ENCODE measurements around the gene UQCC3. TPM values are rescaled to one million over a fixed set of nuclear protein-coding genes. Genes with fewer than 3 reads are reported as not detected.
A peak's percentile ranks its signal among the peaks of the same experiment; 100 is the strongest.

The UQCC3 gene
- total and polyA plus RNA-seq, 2 of the 13 experiments (the other 11 are each of a cell fraction or from before 2014, with no cell fraction given): 7.7 to 16.0 TPM

GRCh38 chr11:62622476-62623089, 48.9 kb upstream of the UQCC3 start:
- Histone ChIP-seq H3K36me3 (replicated peaks in 1 of 2; ENCODE audit: control insufficient read depth in 1 of 2, insufficient read depth in 2 of 2, low read length in 2 of 2) (peaks cover 14 to 26% of the 10 kb centered on the region in 2 experiments), H3K9ac (ENCODE audit: insufficient read depth, low read depth, low read length) (peak overlapping the region; percentile 44), H3K79me2 (ENCODE audit: insufficient read depth, low read length) (peaks cover 4% of the 10 kb centered on the region), H3K27ac (ENCODE audit: extremely low read length, insufficient read depth, low read length) (peak overlapping the region; percentile 64), H3K9me3 (ENCODE audit: low read length) (no peaks in the 10 kb centered on the region), H4K20me1 (ENCODE audit: insufficient read depth, low read length) (no peaks in the 10 kb centered on the region), H3K27me3 (ENCODE audit: control insufficient read depth in 1 of 2, insufficient read depth in 2 of 2, low read length in 2 of 2) (no peaks in the 10 kb centered on the region; a peak in 1 of 5 replicates), H3K4me2 (ENCODE audit: low read depth, low read length) (peak overlapping the region; percentile 93), H3K4me1 (ENCODE audit: insufficient read depth, low read length) (peaks cover 21% of the 10 kb centered on the region), H3K4me3 (replicated peaks in 1 of 3; ENCODE audit: insufficient read depth in 1 of 3, low read depth in 2 of 3, low read length in 3 of 3) (0 out of 6 replicates have a peak overlapping the region, but pooled peaks of 2 of the 3 experiments have one; percentile 29 to 90), H2AFZ (ENCODE audit: low read length) (no peak overlapping the region)
- intact Hi-C loops (cut with micrococcal nuclease; ENCODE audit: unreplicated experiment): no loop called here
- no peak for FAIRE-seq
- in situ Hi-C loops (cut with HindIII; ENCODE audit: extremely low pct_ligation_motif_present, low pct_unique_long_range_greater_than_20kb): no loop called here
- no TSS peak for BruUV-seq (replicated peaks)
- CTCF ChIA-PET (ENCODE audit: low intra/inter-chr PET ratio, low total read pairs): interaction anchor here (0.7 to 1.9 kb wide), 2 partner anchors 10 to 106 kb away, joined by 4 to 6 read pairs; partner anchors contain the start of genes EML3 and ROM1
- no peak for ATAC-seq
- no peak for DNase-seq (ENCODE audit: low spot score)
- peak; percentile 9; the same call in 1 of the 2 replicates for TF ChIP-seq ARID2 (CRISPR knock-in tag; IDR thresholded peaks at IDR 0.05; ENCODE audit: borderline replicate concordance)
- 0 out of 2 replicates have a peak, but pooled peaks have one; percentile 18 for TF ChIP-seq ZNF878 (CRISPR knock-in tag; IDR thresholded peaks at IDR 0.05)
- no peak for TF ChIP-seq DNMT1 (CRISPR knock-in tag; IDR thresholded peaks at IDR 0.05)
- TF ChIP-seq ZNF232 (CRISPR knock-in tag; IDR thresholded peaks at IDR 0.05; ENCODE audit: borderline replicate concordance): no peak
- TF ChIP-seq, protein P1, sequence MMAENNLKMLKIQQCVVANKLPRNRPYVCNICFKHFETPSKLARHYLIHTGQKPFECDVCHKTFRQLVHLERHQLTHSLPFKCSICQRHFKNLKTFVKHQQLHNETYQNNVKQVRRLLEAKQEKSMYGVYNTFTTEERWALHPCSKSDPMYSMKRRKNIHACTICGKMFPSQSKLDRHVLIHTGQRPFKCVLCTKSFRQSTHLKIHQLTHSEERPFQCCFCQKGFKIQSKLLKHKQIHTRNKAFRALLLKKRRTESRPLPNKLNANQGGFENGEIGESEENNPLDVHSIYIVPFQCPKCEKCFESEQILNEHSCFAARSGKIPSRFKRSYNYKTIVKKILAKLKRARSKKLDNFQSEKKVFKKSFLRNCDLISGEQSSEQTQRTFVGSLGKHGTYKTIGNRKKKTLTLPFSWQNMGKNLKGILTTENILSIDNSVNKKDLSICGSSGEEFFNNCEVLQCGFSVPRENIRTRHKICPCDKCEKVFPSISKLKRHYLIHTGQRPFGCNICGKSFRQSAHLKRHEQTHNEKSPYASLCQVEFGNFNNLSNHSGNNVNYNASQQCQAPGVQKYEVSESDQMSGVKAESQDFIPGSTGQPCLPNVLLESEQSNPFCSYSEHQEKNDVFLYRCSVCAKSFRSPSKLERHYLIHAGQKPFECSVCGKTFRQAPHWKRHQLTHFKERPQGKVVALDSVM (CRISPR knock-in tag; IDR thresholded peaks at IDR 0.05): 0 out of 2 replicates have a peak, but pooled peaks have one; percentile 23
- no peak for TF ChIP-seq ZNF251 (CRISPR knock-in tag; IDR thresholded peaks at IDR 0.05)
- 0 out of 2 replicates have a peak, but pooled peaks have one; percentile 3 for TF ChIP-seq ZNF850 (CRISPR knock-in tag; conservative IDR thresholded peaks at IDR 0.05)
- no peak for TF ChIP-seq SOX13 (IDR thresholded peaks at IDR 0.05)
- no peak for TF ChIP-seq SOX13 (CRISPR knock-in tag; conservative IDR thresholded peaks at IDR 0.05 in 1 of 2, IDR thresholded peaks at IDR 0.05 in 1 of 2)
- POLR2A ChIA-PET: interaction anchor here (0.7 to 4.5 kb wide), 21 partner anchors 9 to 234 kb away, joined by 3 to 80 read pairs (median 8); partner anchors contain the start of genes C11orf98, CSKMT, EEF1G and EML3
- 97% methylated on average over 7 of the region's 7 CpGs for WGBS (ENCODE audit: low lambda C conversion rate)
